GM12872 (cell line): ENCODE data around the gene HYPK.

Source experiments
- CTCF ChIP-seq: IDR thresholded peaks from 3 replicates; pipeline ENCODE4 v1.5.1; 2011; ENCODE audit warnings: low read depth, mild to moderate bottlenecking, low read length, moderate library complexity; ENCODE audit not compliant: insufficient read depth

The HYPK gene, protein sequence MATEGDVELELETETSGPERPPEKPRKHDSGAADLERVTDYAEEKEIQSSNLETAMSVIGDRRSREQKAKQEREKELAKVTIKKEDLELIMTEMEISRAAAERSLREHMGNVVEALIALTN

GRCh38 chr15:43800286-43801141, at the start of gene HYPK:
Gene HYPK (plus strand): TSS chr15:43800599. CDS start chr15:43800623, 24 bp downstream.
- no peak for TF ChIP-seq CTCF

DNA sequence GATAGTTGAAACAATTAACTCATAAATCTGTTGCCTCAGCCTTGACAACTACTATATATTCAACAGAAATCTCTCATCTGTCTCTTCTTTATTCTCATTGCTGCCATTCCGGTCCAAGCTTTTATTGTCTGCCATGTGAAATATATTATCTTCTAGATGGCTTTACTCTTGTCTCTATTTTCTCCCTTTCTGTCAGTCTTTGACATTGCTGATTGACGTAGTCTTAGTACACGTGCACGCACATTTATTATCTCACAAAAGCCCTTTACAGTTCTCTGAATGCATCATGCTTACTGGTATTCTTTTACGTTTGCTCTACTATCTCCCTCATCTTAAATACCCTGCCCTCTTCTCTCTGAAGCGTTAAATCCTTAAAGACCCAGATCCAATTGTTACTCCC, 48.5 kb upstream of the HYPK start:
- no peak for TF ChIP-seq CTCF

DNA sequence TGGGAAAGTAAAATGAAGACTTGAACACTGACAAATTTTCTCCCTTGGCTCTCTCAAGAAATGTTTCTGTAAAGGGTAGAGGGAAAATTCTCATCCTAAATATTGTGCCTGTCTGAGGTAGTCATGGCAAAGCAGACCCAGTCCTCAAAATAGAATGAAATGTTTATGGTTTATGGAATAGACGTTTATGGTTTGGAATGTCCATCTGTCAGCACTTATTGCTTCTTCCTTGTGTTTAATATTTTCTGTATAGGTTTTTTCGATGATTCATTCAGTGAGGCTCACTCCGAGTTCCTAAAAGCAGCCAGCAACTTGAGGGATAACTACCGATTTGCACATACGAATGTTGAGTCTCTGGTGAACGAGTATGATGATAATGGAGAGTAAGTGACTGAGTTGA, 37.6 kb upstream of the HYPK start:
- no peak for TF ChIP-seq CTCF

DNA sequence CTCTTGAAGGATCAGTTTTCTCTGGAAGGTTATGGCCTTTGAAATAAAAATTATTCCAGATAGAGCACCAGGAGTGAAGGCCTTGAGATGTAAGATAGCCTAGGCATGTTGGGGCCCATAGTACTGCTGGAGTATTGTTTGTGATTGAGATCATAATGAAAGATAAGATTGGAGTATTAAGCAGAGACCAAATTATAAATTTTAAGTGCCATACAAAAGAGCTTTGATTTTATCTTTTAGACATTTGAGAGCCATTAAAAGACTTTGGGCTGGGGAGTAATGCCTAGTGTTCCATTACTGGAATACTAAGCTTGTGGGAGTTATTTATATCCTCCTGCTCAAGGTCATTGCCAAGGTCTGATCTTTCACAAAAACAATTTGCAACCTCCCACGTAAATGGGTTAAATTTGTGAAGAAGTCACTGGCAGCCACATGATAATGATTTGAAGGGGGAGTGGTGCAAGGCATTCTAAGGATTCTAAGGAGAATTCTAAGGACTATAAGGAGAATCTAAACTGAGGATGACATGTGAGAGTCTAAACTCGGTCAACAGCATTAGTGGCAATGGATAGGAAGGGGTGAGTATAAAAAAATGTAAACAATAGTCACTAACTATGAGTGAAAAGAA, 36.5 kb upstream of the HYPK start:
- TF ChIP-seq CTCF: no peak

GRCh38 chr15:43769584-43770228, 30.7 kb upstream of the HYPK start:
- peak; percentile 86 for TF ChIP-seq CTCF

DNA sequence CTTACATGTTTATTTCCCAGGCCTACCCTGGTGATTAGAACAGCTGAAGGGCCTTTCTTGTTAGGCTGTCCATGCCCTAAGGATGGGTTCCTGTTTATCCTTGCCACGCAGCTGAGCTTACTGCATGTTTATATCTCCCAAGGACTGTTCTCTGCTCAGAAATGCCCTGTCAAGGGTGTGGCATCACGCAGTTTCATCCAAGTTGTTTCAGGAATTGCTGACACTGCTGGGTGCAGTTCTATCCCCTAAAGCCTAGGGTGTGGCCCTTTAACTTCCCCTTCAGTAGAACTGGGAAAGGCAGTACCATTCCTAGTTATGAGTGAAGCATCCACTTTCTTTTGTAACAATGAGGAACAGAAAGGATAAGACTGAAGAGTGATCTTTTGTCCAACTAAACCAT, 28.6 kb upstream of the HYPK start:
- no peak for TF ChIP-seq CTCF

DNA sequence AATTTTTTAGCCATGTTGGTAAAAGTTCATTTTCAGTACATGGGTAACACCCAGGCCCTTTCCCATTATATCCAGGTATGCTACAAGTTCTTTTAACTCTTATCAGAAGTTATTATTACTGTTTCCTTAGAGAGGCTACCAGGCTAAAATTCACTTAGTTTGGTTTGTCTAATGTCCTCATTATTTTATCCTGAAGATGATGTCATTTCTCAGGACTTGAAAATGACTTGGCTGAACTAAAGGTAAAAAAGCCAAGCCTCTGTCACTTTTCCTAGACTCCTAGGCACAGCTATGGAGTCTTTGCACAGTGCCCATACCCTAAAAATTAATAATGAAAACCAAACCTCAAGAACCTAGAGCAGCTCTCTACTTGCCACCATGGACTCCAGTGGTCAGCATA, 27.8 kb upstream of the HYPK start:
- TF ChIP-seq CTCF: no peak
